ENCODE measurements around the gene NKX6-2.

The NKX6-2 gene

DNA sequence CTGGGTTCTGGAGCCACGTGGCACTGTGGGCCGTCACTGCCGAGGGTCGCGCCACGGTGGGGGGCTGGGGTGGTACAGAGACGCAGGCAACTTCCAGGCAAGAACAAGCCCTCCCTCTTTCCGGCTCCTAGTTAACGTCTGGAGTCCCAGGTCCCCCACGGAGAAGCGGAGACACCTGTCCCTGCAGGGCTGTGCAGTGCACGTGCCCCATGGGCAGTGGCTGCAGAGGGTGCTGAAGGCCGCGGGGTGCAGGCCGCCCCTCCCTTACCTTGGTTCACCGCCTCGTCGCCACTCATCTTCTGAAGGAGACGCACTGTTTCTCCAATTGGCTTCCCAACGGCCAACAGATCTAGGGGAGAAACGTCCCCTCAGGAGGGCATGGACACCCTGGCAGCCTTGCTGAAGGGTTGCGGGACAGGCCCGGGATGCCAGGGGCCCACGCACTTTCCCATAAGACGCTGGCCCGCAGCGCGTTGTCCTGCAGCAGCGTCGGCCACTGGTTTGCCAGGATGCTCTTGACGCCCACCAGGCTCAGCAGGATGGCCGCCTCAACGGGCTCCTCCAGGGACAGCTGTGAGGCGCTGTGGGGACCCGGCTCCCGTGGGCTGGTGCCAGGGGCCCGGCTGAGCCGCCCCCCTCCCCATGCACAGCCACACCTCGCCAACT, 24.3 kb upstream of the NKX6-2 start:
- H3K79me2 ChIP-seq (ENCODE audit: control insufficient read depth, low read length), result no peaks in the 10 kb centered on the region
- H3K4me1 ChIP-seq (ENCODE audit: control insufficient read depth, low read length), result no peaks in the 10 kb centered on the region
- peaks cover 29% of the 10 kb centered on the region; the same call in 1 of the 2 replicates for H3K9me3 ChIP-seq (ENCODE audit: control insufficient read depth, insufficient read depth, low read length)
- H4K20me1 ChIP-seq (ENCODE audit: control insufficient read depth, insufficient read depth, low read depth, low read length), result no peaks in the 10 kb centered on the region
- no peaks in the 10 kb centered on the region for H3K9me2 ChIP-seq (replicated peaks; ENCODE audit: control insufficient read depth, low read length)
- no peaks in the 10 kb centered on the region for H3F3A ChIP-seq (ENCODE audit: control insufficient read depth, insufficient read depth)
- no peak overlapping the region for H3K4me3 ChIP-seq (ENCODE audit: low read length)
- no peak for TF ChIP-seq EZH2phosphoT487 (IDR thresholded peaks at IDR 0.05; ENCODE audit: borderline replicate concordance, low read length)
- TF ChIP-seq, protein P1, sequence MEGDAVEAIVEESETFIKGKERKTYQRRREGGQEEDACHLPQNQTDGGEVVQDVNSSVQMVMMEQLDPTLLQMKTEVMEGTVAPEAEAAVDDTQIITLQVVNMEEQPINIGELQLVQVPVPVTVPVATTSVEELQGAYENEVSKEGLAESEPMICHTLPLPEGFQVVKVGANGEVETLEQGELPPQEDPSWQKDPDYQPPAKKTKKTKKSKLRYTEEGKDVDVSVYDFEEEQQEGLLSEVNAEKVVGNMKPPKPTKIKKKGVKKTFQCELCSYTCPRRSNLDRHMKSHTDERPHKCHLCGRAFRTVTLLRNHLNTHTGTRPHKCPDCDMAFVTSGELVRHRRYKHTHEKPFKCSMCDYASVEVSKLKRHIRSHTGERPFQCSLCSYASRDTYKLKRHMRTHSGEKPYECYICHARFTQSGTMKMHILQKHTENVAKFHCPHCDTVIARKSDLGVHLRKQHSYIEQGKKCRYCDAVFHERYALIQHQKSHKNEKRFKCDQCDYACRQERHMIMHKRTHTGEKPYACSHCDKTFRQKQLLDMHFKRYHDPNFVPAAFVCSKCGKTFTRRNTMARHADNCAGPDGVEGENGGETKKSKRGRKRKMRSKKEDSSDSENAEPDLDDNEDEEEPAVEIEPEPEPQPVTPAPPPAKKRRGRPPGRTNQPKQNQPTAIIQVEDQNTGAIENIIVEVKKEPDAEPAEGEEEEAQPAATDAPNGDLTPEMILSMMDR (IDR thresholded peaks at IDR 0.05; ENCODE audit: low read depth, low read length, poor library complexity, severe bottlenecking), result no peak
- H3K36me3 ChIP-seq (ENCODE audit: control insufficient read depth, low read length), result no peaks in the 10 kb centered on the region
- H3K27ac ChIP-seq (ENCODE audit: low read depth, low read length), result no peak overlapping the region
- no peak overlapping the region for H3K4me2 ChIP-seq (ENCODE audit: low read length)
- no peaks in the 10 kb centered on the region for H3K27me3 ChIP-seq (ENCODE audit: control insufficient read depth, low read length)

DNA sequence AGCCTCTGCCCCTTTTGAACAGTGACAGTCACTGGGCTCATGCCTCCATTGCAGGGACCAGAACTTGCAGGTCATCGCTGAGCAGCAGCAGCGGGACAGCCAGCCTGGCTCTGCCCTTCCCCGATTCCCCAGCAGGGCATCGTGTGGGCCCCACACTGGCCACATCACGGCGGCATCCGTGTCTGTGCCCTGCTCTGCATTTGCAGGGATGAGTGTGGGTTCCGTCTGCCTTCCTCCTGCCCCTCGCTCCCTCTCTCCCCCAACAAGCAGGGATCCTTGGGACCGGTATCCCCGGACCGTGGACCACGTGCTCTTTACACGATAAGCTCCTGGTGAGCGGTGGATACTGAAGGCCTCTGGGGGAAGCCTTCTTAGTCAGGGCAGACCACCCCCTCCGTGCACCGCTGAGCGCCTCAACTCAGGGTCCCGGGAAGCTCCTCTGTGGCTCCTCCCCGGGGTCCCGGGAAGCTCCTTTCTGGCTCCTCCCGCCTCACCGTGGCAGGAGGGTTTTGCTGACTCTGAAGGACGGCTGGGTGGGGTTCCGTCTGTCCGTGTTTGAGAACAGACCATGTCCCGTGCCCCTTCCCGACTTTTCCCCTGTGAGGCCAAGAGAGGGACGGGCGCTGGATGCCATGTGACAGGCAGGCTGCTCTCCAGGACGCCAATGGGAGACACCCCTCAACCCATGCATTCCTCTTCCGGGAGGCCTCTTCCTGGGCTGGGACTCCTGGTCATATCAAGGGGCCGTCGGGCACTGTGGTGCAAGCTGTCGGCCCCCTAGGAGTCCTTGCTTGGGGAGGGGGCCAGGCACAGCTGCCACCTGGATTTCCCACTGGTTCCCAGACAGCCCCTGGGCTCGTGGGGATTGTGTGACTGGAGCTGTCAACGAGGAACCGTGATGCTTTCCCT, 23.5 kb upstream of the NKX6-2 start:
- Histone ChIP-seq H3K4me1 (ENCODE audit: control insufficient read depth, low read length) (no peaks in the 10 kb centered on the region), H3K27me3 (ENCODE audit: control insufficient read depth, low read length) (no peaks in the 10 kb centered on the region), H3K27ac (ENCODE audit: low read depth, low read length) (no peak overlapping the region), H3K4me3 (ENCODE audit: low read length) (no peak overlapping the region), H3F3A (ENCODE audit: control insufficient read depth, insufficient read depth) (no peaks in the 10 kb centered on the region), H3K9me2 (replicated peaks; ENCODE audit: control insufficient read depth, low read length) (no peaks in the 10 kb centered on the region), H3K79me2 (ENCODE audit: control insufficient read depth, low read length) (no peaks in the 10 kb centered on the region), H3K36me3 (ENCODE audit: control insufficient read depth, low read length) (no peaks in the 10 kb centered on the region), H3K4me2 (ENCODE audit: low read length) (no peak overlapping the region), H4K20me1 (ENCODE audit: control insufficient read depth, insufficient read depth, low read depth, low read length) (no peaks in the 10 kb centered on the region), H3K9me3 (ENCODE audit: control insufficient read depth, insufficient read depth, low read length) (peaks cover 29% of the 10 kb centered on the region; the same call in 1 of the 2 replicates)
- no peak for TF ChIP-seq EZH2phosphoT487 (IDR thresholded peaks at IDR 0.05; ENCODE audit: borderline replicate concordance, low read length)
- TF ChIP-seq, protein P1 (IDR thresholded peaks at IDR 0.05; ENCODE audit: low read depth, low read length, poor library complexity, severe bottlenecking), result no peak

DNA sequence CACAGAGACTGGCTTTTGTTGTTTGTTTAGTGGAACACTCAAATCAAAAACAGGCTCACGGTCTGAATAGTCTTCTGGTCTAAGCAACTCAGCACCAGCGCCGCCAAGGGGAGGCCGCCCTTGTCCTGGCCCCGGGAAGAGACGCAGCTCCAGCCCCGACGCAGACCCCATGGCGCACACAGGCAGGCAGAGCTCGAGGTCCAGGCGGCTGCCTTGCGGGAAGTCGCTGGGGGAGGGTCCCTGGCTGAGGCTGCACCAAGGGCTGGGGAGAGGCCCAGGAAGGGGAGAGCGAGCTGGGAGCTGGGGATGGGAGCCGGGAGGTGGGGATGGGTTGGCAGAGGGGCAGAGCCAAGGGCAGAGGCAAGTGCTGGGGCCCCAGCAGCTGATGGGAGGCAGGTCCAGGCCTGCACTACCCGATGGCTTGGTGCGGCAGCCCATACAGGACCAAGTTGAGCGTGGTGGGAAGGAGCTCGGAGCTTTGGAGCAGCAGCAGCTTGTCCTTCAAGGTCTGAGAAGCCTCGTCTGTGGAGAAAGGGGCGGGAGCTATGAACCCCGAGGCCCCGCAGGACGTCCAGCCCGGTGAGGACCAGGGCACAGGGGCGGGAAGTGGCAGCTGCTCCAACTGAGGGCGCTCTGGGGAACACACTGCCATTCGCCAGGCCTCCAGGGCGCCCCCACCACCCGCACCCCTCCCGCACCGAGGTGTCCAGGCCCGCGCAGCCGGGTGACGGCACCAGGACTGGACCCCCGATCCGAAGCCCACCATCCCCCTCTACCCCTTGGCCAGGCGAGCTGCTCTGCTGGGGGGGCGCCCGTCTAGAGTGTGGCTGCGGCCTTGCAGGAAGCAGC, 22.7 kb upstream of the NKX6-2 start:
- Histone ChIP-seq H3K4me2 (ENCODE audit: low read length) (no peak overlapping the region), H4K20me1 (ENCODE audit: control insufficient read depth, insufficient read depth, low read depth, low read length) (no peaks in the 10 kb centered on the region), H3K9me2 (replicated peaks; ENCODE audit: control insufficient read depth, low read length) (no peaks in the 10 kb centered on the region), H3K27me3 (ENCODE audit: control insufficient read depth, low read length) (no peaks in the 10 kb centered on the region), H3K9me3 (ENCODE audit: control insufficient read depth, insufficient read depth, low read length) (peaks cover 29% of the 10 kb centered on the region; the same call in 1 of the 2 replicates), H3K36me3 (ENCODE audit: control insufficient read depth, low read length) (no peaks in the 10 kb centered on the region), H3K4me1 (ENCODE audit: control insufficient read depth, low read length) (no peaks in the 10 kb centered on the region), H3K4me3 (ENCODE audit: low read length) (no peak overlapping the region), H3K27ac (ENCODE audit: low read depth, low read length) (no peak overlapping the region), H3K79me2 (ENCODE audit: control insufficient read depth, low read length) (no peaks in the 10 kb centered on the region), H3F3A (ENCODE audit: control insufficient read depth, insufficient read depth) (no peaks in the 10 kb centered on the region)
- TF ChIP-seq, protein P1 (IDR thresholded peaks at IDR 0.05; ENCODE audit: low read depth, low read length, poor library complexity, severe bottlenecking), result no peak

Measured in DOHH2 (cell line).